ENCODE results near the gene IGSF21.

- no peak for TF ChIP-seq CTCF (IDR thresholded peaks at IDR 0.05)
- TF ChIP-seq POLR2A (IDR thresholded peaks at IDR 0.05) = no peak
Measured at GRCh38 chr1:18062185-18062584, 45.4 kb upstream of the IGSF21 start.
